Thyroid gland (tissue), 4 donors: ENCODE results near the gene PLEKHG3.

Source experiments
- POLR2A ChIP-seq, 2 donors: fragments of 450-650 bp; IDR thresholded peaks; one replicate each; pipeline ENCODE4 v1.6.1; 2017; ENCODE audit warnings: antibody characterized with exemption in 2 of 2, mild to moderate bottlenecking in 2 of 2, moderate library complexity in 1 of 2
- TF ChIP-seq, protein P1 (sequence below), 6 experiments: fragments of 200-600 bp in 3 of 6; fragments of 450-650 bp in 3 of 6; sonication (generic) in 3 of 6; IDR thresholded peaks; one replicate each; pipeline ENCODE4 v1.5.1; 2016 to 2019; ENCODE audit warnings: antibody characterized with exemption in 6 of 6, mild to moderate bottlenecking in 2 of 6, inconsistent platforms in 1 of 6, moderate library complexity in 1 of 6

DNA sequence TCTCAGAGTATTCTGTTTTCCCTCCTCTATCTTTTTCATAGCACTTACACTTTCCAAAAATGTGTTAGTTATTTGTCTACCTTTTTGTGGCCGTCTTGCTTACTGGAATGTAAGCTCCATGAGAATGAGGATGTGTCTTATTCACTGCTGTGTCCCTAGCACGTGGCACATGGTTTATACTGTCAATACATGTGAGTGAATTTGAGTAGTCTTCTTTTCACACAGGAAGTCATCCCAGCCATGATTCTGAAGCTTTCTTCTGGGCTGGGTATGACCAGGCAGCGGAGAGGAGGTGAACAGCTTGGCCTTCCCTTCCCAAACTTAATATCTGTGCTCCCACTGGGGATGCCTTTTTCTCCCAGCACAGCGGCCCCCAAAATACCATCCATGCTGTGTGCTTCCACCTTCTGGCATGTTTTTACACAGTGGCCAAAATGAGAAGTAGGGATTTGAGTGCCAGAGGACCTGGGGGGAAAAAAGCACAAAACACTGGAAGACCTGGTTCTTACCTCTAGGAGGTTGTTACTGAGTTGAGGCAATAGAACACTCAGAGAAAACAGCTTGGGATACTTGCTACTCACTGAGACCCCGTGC lies 10.3 kb downstream of the PLEKHG3 start:
- TF ChIP-seq POLR2A (IDR thresholded peaks at IDR 0.05) = no peak
- TF ChIP-seq, protein P1, sequence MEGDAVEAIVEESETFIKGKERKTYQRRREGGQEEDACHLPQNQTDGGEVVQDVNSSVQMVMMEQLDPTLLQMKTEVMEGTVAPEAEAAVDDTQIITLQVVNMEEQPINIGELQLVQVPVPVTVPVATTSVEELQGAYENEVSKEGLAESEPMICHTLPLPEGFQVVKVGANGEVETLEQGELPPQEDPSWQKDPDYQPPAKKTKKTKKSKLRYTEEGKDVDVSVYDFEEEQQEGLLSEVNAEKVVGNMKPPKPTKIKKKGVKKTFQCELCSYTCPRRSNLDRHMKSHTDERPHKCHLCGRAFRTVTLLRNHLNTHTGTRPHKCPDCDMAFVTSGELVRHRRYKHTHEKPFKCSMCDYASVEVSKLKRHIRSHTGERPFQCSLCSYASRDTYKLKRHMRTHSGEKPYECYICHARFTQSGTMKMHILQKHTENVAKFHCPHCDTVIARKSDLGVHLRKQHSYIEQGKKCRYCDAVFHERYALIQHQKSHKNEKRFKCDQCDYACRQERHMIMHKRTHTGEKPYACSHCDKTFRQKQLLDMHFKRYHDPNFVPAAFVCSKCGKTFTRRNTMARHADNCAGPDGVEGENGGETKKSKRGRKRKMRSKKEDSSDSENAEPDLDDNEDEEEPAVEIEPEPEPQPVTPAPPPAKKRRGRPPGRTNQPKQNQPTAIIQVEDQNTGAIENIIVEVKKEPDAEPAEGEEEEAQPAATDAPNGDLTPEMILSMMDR (IDR thresholded peaks at IDR 0.05) = no peak
